ENCODE results near the gene CALY. TPM values are rescaled to one million over a fixed set of nuclear protein-coding genes. Genes with fewer than 3 reads are reported as not detected.

CALY gene
- total RNA-seq, 1 donor from 2014 or later = not detected

GRCh38 chr10:133310789-133311188 is 25.9 kb downstream of the CALY start:
- no peak for DNase-seq

GRCh38 chr10:133310399-133310755 is 26.3 kb downstream of the CALY start:
- DNase-seq = no peak

- no peak for DNase-seq
Observed at GRCh38 chr10:133309720-133310398, 26.8 kb downstream of the CALY start.

GRCh38 chr10:133309100-133309719 is 27.5 kb downstream of the CALY start:
- peak; percentile 92 for DNase-seq

GRCh38 chr10:133308421-133309099 is 28.1 kb downstream of the CALY start, which contains the start of the genes TUBGCP2 and ZNF511:
TUBGCP2 (minus strand) TSS chr10:133308872; CDS start chr10:133302941, 5,931 bp downstream.
ZNF511 (plus strand) TSS chr10:133308914; CDS start chr10:133308944, 30 bp downstream.
- DNase-seq = peak; percentile 92

- peak; percentile 27 for DNase-seq
Observed at GRCh38 chr10:133307776-133308420, 28.8 kb downstream of the CALY start.

GRCh38 chr10:133306941-133307379 is 29.7 kb downstream of the CALY start:
- no peak for DNase-seq

- no peak for DNase-seq
Observed at GRCh38 chr10:133306097-133306476, 30.6 kb downstream of the CALY start.

- DNase-seq = no peak
Observed at GRCh38 chr10:133303206-133303605, 33.5 kb downstream of the CALY start.

- no peak for DNase-seq
Observed at GRCh38 chr10:133302230-133302629, 34.5 kb downstream of the CALY start.

GRCh38 chr10:133299738-133300137 is 37.0 kb downstream of the CALY start:
- no peak for DNase-seq

GRCh38 chr10:133299224-133299623 is 37.5 kb downstream of the CALY start:
- DNase-seq = no peak

GRCh38 chr10:133298466-133298865 is 38.2 kb downstream of the CALY start:
- DNase-seq = no peak

GRCh38 chr10:133297504-133297903 is 39.2 kb downstream of the CALY start:
- DNase-seq = no peak

GRCh38 chr10:133295426-133296320 is 41.0 kb downstream of the CALY start:
- DNase-seq = no peak

- DNase-seq = no peak
Observed at GRCh38 chr10:133294189-133294588, 42.5 kb downstream of the CALY start.

GRCh38 chr10:133293810-133294119 is 42.9 kb downstream of the CALY start:
- no peak for DNase-seq

- DNase-seq = no peak
Observed at GRCh38 chr10:133292919-133293809, 43.5 kb downstream of the CALY start.

GRCh38 chr10:133289761-133290160 is 46.9 kb downstream of the CALY start:
- DNase-seq = no peak

GRCh38 chr10:133287832-133288500 is 48.7 kb downstream of the CALY start:
- no peak for DNase-seq
